HCT116 (cell line): ENCODE results near the gene HGF. TPM values are rescaled to one million over a fixed set of nuclear protein-coding genes. Genes with fewer than 3 reads are reported as not detected.

Experiments used
- ATAC-seq: fragments of 200-7000 bp; cut with Tn5 transposase; 2 replicates; pipeline ENCODE4 v1.9.1; 2020; ENCODE audit warnings: mild to moderate bottlenecking, moderate library complexity
- BruUV-seq: library from RNA; stranded (reverse); fragments of 400-500 nt; replicated peaks from 2 replicates; lab custom pipeline; 2021; lab: Mats Ljungman, UMichigan
- CTCF ChIA-PET: fragments of 300-600 bp; sonication (Branson Sonifier 250); formaldehyde crosslinking; loops from one replicate; lab custom pipeline; 2021; ENCODE audit warnings: antibody characterized with exemption; lab: Charles Lee
- POLR2A ChIA-PET: fragments of 300-600, 350-600 bp; sonication (Branson Sonifier 250); formaldehyde crosslinking; loops from one replicate; lab custom pipeline; 2021; ENCODE audit warnings: antibody characterized with exemption; lab: Charles Lee
- RAD21 ChIA-PET, 2 experiments: fragments of 300-600 bp; sonication (Branson Sonifier 250); formaldehyde crosslinking; loops; one replicate each; lab custom pipeline; 2023; ENCODE audit warnings: low total read pairs in 2 of 2; ENCODE audit not compliant: uncharacterized antibody in 2 of 2, unreplicated experiment in 2 of 2, low non-redundant PET in 1 of 2; lab: Charles Lee
- DNase-seq: peaks from one replicate; pipeline ENCODE4 v3.0.0-alpha.2; 2010; ENCODE audit warnings: low read depth, low spot score
- H2AFZ ChIP-seq: fragments of 200-600 bp; shearing (Covaris generic), sonication (generic); 2 replicates; pipeline ENCODE4 v1.6.1; 2017; ENCODE audit warnings: low read depth, mixed run types, mixed read lengths, antibody characterized with exemption, low read length; ENCODE audit not compliant: poor library complexity, severe bottlenecking
- H3K27ac ChIP-seq: 2 replicates; pipeline ENCODE4 v1.5.1; 2012; ENCODE audit warnings: low read depth, low read length
- H3K27me3 ChIP-seq: fragments of 200-600 bp; sonication (generic); 2 replicates; pipeline ENCODE4 v1.6.1; 2016; ENCODE audit warnings: mixed run types, low read length, mixed read lengths; ENCODE audit not compliant: insufficient read depth
- H3K36me3 ChIP-seq, 2 experiments: fragments of 200-500 bp in 1 of 2; fragments of 200-600 bp in 1 of 2; sonication (Bioruptor generic) in 1 of 2; sonication (generic) in 1 of 2; 2 replicates each; pipeline versions ENCODE4 v1.5.1 to v1.6.1; 2014 to 2016; ENCODE audit warnings: low read length in 2 of 2, inconsistent platforms in 1 of 2, mixed read lengths in 1 of 2, mixed run types in 1 of 2; ENCODE audit not compliant: insufficient read depth in 2 of 2, control insufficient read depth in 1 of 2
- H3K4me1 ChIP-seq, 2 experiments: fragments of 200-600 bp in 1 of 2; sonication (generic) in 1 of 2; 2 replicates each; pipeline versions ENCODE4 v1.5.1 to v1.6.1; 2012 to 2017; ENCODE audit warnings: low read length in 2 of 2, inconsistent platforms in 1 of 2, mild to moderate bottlenecking in 1 of 2, mixed read lengths in 1 of 2, mixed run types in 1 of 2, moderate library complexity in 1 of 2; ENCODE audit not compliant: insufficient read depth in 2 of 2, control insufficient read depth in 1 of 2
- H3K4me2 ChIP-seq: fragments of 200-600 bp; sonication (generic); 2 replicates; pipeline ENCODE4 v1.6.1; 2017; ENCODE audit warnings: mixed run types, low read length, mixed read lengths
- H3K4me3 ChIP-seq, 2 experiments: fragments of 200-600 bp in 1 of 2; sonication (generic) in 1 of 2; replicated peaks in 1 of 2; 2 replicates each; pipeline ENCODE4 v1.5.1; 2011 to 2016; ENCODE audit warnings: low read length in 2 of 2, control low read depth in 1 of 2, low read depth in 1 of 2, mild to moderate bottlenecking in 1 of 2, mixed read lengths in 1 of 2, mixed run types in 1 of 2
- H3K79me2 ChIP-seq: fragments of 200-600 bp; sonication (generic); 2 replicates; pipeline ENCODE4 v1.6.1; 2017; ENCODE audit warnings: mild to moderate bottlenecking, mixed run types, low read length, moderate library complexity, mixed read lengths; ENCODE audit not compliant: insufficient read depth
- H3K9ac ChIP-seq: fragments of 200-600 bp; sonication (generic); 2 replicates; pipeline ENCODE4 v1.6.1; 2016; ENCODE audit warnings: low read length, mixed read lengths
- H3K9me2 ChIP-seq: fragments of 200-600 bp; sonication (generic), shearing (Covaris generic); 2 replicates; pipeline ENCODE4 v1.6.1; 2017; ENCODE audit warnings: mixed run types, mild to moderate bottlenecking, moderate library complexity; ENCODE audit not compliant: insufficient read depth
- H3K9me3 ChIP-seq, 2 experiments: fragments of 200-500 bp in 1 of 2; fragments of 200-600 bp in 1 of 2; sonication (Bioruptor generic) in 1 of 2; sonication (generic) in 1 of 2; 2 replicates each; pipeline ENCODE4 v1.6.1; 2014 to 2017; ENCODE audit warnings: low read length in 2 of 2, mixed read lengths in 2 of 2, inconsistent platforms in 1 of 2, low read depth in 1 of 2, mild to moderate bottlenecking in 1 of 2, mixed run types in 1 of 2, moderate library complexity in 1 of 2; ENCODE audit not compliant: control insufficient read depth in 1 of 2, insufficient read depth in 1 of 2
- H4K20me1 ChIP-seq: fragments of 200-600 bp; sonication (generic), shearing (Covaris generic); 2 replicates; pipeline ENCODE4 v1.6.1; 2017; ENCODE audit warnings: mixed run types, mild to moderate bottlenecking, moderate library complexity; ENCODE audit not compliant: insufficient read depth
- CBX3 ChIP-seq: IDR thresholded peaks from 2 replicates; pipeline ENCODE4 v1.6.1; 2012; ENCODE audit warnings: low read depth
- CEBPB ChIP-seq: IDR thresholded peaks from 2 replicates; pipeline ENCODE4 v1.6.1; 2012; ENCODE audit warnings: low read depth
- EGR1 ChIP-seq: IDR thresholded peaks from 2 replicates; pipeline ENCODE4 v1.6.1; 2012; ENCODE audit warnings: low read depth
- EZH2phosphoT487 ChIP-seq: fragments of 200-600 bp; IDR thresholded peaks from 2 replicates; pipeline ENCODE4 v1.6.1; 2018; ENCODE audit warnings: antibody characterized with exemption, borderline replicate concordance
- REST ChIP-seq: IDR thresholded peaks from 2 replicates; pipeline ENCODE4 v1.6.1; 2012; ENCODE audit warnings: low read depth
- SIN3A ChIP-seq: IDR thresholded peaks from 2 replicates; pipeline ENCODE4 v1.6.1; 2012; ENCODE audit warnings: low read depth
- SP1 ChIP-seq: IDR thresholded peaks from 2 replicates; pipeline ENCODE4 v1.6.1; 2012; ENCODE audit warnings: low read depth
- TCF7L2 ChIP-seq: IDR thresholded peaks from 2 replicates; pipeline ENCODE4 v1.7.0; 2011; ENCODE audit warnings: borderline replicate concordance, inconsistent platforms; ENCODE audit not compliant: insufficient read depth, insufficient read length; ENCODE audit errors: extremely low read depth
- ZBTB33 ChIP-seq: IDR thresholded peaks from 2 replicates; pipeline ENCODE4 v1.6.1; 2011; ENCODE audit warnings: mild to moderate bottlenecking, low read length, moderate library complexity; ENCODE audit not compliant: insufficient replicate concordance; ENCODE audit errors: extremely low read depth
- ZFX ChIP-seq: fragments of 450-650 bp; IDR thresholded peaks from 2 replicates; pipeline ENCODE4 v1.6.1; 2017
- ZNF274 ChIP-seq: fragments of 200-500 bp; sonication (Bioruptor generic); IDR thresholded peaks from 2 replicates; pipeline ENCODE4 v1.6.1; 2014; ENCODE audit warnings: mild to moderate bottlenecking, low read depth, low read length, inconsistent platforms
- intact Hi-C: fragments of 100-400 bp; cut with micrococcal nuclease; formaldehyde crosslinking; loops from 2 replicates; pipeline ENCODE4 v1.10.0; 2022
- total RNA-seq: library from RNA; stranded (reverse); gene quantifications from one replicate; pipeline ENCODE4 v1.2.1, GENCODE V29; 2021; ENCODE audit not compliant: unreplicated experiment

HGF gene
- total RNA-seq, 1 experiment from 2014 or later: 0.15 TPM

DNA sequence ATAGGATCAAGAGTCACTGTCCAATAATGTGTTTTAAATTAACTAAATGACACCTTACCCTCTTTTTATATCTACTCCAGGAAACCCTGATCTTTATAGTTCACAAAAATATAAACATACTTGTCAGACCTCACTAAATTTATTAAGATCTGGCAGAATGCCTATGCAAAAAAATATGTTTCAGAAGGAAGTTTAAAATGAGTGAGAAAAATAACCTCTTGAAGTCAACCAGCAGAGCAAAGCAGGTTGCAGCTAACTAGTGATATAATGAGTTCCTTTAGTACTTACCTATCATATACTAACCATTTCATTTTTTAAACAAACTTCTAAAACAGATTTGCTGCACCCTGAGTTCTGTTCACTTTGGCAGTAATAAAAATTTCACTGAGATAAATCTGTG is 14.0 kb upstream of the HGF start (continued):
- TF ChIP-seq ZBTB33: no peak
- no peak for TF ChIP-seq EGR1
- TF ChIP-seq REST: no peak
- TF ChIP-seq CEBPB: no peak
- no peak for TF ChIP-seq TCF7L2

DNA sequence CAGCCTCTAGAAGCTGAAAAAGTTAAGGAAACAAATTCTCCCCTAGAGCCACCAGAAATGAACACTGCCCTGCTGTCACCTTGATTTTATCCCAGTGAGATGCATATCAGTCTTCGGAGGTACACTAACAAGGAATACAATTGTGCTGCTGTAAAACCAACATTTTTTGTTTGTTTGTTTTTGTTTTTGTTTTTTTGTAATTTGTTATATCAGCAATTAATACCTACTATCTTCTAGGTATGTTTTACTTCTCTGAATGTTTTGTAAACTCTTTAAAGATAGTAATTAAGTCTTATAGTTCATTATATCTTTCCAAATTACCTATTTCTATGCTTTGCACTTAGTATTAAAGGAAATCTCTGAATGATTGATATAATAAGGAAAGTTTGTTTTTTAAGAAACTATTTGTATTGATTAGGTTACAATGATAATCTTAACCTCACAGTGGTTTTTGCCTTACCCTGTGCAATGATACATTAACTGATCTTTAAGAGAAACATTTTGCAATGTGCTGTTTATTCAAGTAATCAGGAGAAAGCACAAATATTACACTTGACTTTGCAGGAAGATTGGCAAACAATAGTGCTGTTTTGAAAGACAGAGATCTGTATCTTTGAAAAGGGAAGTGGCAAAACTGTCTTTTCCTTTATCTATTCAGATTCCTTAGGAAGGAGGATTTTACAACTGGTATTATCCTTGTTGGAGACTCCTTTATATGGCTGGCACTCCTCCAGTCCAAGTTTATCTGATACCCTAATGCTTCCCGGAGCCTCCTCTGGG is 11.3 kb upstream of the HGF start:
- H3K4me3 ChIP-seq: no peak overlapping the region
- POLR2A ChIA-PET: no interaction called here
- BruUV-seq: no TSS peak
- no peak overlapping the region for H3K9ac ChIP-seq
- H4K20me1 ChIP-seq: no peaks in the 10 kb centered on the region
- H3K4me2 ChIP-seq: no peak overlapping the region
- no peaks in the 10 kb centered on the region for H3K79me2 ChIP-seq
- H3K27me3 ChIP-seq: no peaks in the 10 kb centered on the region
- ATAC-seq (no peak), DNase-seq (no peak)
- intact Hi-C loops: no loop called here
- H3K9me3 ChIP-seq: no peaks in the 10 kb centered on the region
- CTCF ChIA-PET: no interaction called here
- no peaks in the 10 kb centered on the region for H3K36me3 ChIP-seq
- no peak overlapping the region for H2AFZ ChIP-seq
- RAD21 ChIA-PET: no interaction called here
- no peak for TF ChIP-seq ZNF274
- no peak for TF ChIP-seq CEBPB
- no peak for TF ChIP-seq ZFX
- no peak for TF ChIP-seq CBX3
- TF ChIP-seq SIN3A: no peak
- no peak for TF ChIP-seq SP1
- TF ChIP-seq EZH2phosphoT487: no peak
- H3K4me1 ChIP-seq: no peaks in the 10 kb centered on the region
- no peak overlapping the region for H3K27ac ChIP-seq
- no peaks in the 10 kb centered on the region for H3K9me2 ChIP-seq
